GM21515 (cell line): ENCODE data around the gene MRPS22.
"Not testable (repeated sequence)": the region's sequence is repeated elsewhere in the genome, so short reads cannot be mapped to it uniquely, and the experiment has no call there.

ENCODE experiments used
- ATAC-seq: cut with Tn5 transposase; IDR thresholded peaks from one replicate; pipeline ENCODE4 v1.9.1; 2021; ENCODE audit not compliant: unreplicated experiment

Gene MRPS22

DNA sequence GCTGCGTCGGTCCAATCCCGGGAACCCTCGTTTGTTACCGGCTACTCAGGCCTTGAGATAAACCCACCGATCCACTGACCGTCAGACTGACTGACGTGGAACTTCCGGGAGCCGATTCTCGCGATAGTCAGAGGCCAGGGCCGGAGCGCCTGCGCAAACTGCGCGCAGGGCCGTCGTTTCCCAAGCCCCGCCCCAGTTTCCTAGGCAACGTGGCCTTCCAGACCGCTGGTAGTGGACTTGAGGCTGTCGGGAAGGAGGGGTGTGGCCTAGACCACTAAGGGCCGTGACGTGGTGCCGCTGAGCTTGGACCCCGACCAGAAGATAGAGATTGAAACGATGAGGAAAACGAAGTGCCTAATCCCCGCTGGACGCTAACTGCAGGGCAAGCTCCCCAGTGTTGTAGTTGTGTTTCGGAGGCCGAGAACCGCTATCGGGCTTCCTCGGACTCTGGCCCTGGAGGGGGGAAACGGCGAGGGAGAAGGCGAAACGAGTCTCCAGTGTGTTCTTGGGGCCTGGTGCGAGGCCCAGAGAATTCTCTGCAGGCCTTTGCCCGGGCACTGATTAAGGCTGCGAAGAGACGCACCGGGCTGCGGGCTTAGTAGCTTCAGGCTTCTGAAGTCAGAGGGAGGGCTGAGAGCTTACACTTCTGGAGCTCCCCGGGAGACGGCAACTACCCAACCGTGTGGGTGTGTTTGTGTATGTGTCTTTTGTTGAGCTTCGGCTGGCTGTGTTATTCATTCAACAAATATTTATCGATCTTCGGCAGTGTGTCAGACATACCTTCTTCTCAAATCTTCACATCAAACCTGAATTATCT is 45.9 kb downstream of the MRPS22 start, which contains the start of gene COPB2:
COPB2 (minus strand) TSS at position 96 of the 817 bp plus-strand sequence. CDS start 97 bp downstream, outside the sequence.
- ATAC-seq: peak; percentile 98

DNA sequence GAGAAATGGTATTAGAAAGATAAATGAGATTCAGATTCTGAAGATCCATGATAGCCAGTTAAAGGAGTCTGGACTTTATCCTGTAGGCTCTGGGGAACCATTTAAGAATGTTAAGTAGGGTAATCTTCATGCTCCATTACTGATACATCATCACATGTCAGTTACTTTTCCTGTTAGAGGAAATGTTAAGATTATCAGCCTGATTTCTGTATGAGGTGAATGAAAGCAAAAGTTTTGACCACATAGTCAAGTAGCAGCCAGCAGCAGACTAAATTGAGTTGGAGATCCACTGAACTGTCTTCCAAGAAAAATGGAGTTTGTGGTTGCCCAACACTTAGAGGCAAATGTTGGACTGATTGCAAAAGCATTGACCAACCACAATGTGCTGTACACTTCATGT is 50.3 kb downstream of the MRPS22 start:
- no peak for ATAC-seq

DNA sequence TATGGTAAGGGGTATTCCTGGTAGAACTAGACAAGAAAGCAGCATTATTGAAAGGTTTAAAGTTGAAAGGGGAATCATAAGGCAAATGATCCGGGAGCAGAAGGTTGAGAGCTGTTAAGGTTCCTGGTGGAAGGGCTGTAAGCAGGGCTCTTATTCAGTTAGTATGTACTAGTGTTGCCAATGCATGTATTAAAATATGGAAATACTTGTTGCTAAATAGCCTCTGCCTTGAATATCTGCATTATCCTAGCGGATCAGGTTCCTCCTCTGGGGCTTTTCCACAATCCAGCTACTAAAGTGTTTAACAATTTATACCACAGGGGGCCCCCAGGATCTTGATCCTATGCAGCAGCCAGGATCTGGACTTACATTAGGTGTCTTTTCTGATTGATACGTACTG is 52.9 kb downstream of the MRPS22 start:
- ATAC-seq: no peak

DNA sequence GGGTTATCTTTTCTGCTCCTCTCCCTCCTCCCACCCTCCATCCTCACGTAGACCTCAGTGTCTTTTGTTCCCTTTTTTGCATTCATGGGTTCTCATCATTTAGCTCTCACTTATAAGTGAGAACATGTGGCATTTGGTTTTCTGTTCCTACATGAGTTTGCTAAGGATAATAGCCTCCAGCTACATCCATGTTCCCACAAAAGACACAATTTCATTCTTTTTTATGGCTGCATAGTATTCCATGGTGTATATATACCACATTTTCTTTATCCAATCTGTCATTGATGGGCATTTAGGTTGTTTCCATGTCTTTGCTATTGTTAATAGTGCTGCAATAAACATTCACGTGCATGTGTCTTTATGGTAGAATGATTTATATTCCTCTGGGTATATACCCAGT is 57.3 kb downstream of the MRPS22 start:
- ATAC-seq: not testable (repeated sequence)
